ENCODE measurements around the gene CD82. TPM values are rescaled to one million over a fixed set of nuclear protein-coding genes. Genes with fewer than 3 reads are reported as not detected.

The CD82 gene
- total and polyA plus RNA-seq, 2 donors (not counting 1 experiment from before 2014, with no cell fraction given), result 192 to 438 TPM

- H3K4me1 ChIP-seq (ENCODE audit: control insufficient read depth in 2 of 2, insufficient read depth in 2 of 2, low read length in 2 of 2), result peaks cover 92 to 99% of the 10 kb centered on the region in 2 donors
- Mint-ChIP-seq H3K9me3 (ENCODE audit: insufficient read depth) (no peaks in the 10 kb centered on the region), H3K4me1 (peaks cover 99% of the 10 kb centered on the region), H3K27me3 (no peaks in the 10 kb centered on the region), H3K4me3 (peak overlapping the region; percentile 73), H3K27ac (peak overlapping the region; percentile 54)
- DNase-seq (no peak), ATAC-seq (ENCODE audit: low read depth) (no peak)
- H4K20me1 ChIP-seq (ENCODE audit: control insufficient read depth, insufficient read depth, low read length, poor library complexity, severe bottlenecking), result peaks cover 94% of the 10 kb centered on the region
- H3K4me3 ChIP-seq (ENCODE audit: control extremely low read depth in 1 of 5, extremely low read depth in 1 of 5, insufficient read depth in 1 of 5, low read depth in 2 of 5, low read length in 4 of 5), result no peak overlapping the region
- peaks cover 0 to 57% of the 10 kb centered on the region in 2 experiments for H3K36me3 ChIP-seq (replicated peaks in 1 of 2; ENCODE audit: control extremely low read depth in 1 of 2, control insufficient read depth in 1 of 2, extremely low read depth in 1 of 2, insufficient read depth in 2 of 2, low read length in 1 of 2)
- peak overlapping the region; percentile 41 for H3K4me2 ChIP-seq (replicated peaks; ENCODE audit: low read depth, low read length, poor library complexity, severe bottlenecking)
- intact Hi-C loops (cut with micrococcal nuclease), result no loop called here
- WGBS (ENCODE audit: insufficient coverage), result 90% methylated on average over 5 of the region's 7 CpGs
- peaks cover 100% of the 10 kb centered on the region for H3K79me2 ChIP-seq (ENCODE audit: control insufficient read depth, insufficient read depth, low read length)
- CTCF ChIA-PET, result interaction anchor here (0.8 to 8.6 kb wide), 11 partner anchors 13 to 50 kb away, joined by 3 to 73 read pairs (median 7); no protein-coding TSS in a partner anchor
- TF ChIP-seq EZH2 (IDR thresholded peaks at IDR 0.05; ENCODE audit: borderline replicate concordance, insufficient read depth, low read depth, low read length, poor library complexity, severe bottlenecking) (no peak), CTCF (IDR thresholded peaks at IDR 0.05) (no peak)
- H3K27me3 ChIP-seq (replicated peaks in 1 of 4; ENCODE audit: control extremely low read depth in 1 of 4, control insufficient read depth in 3 of 4, insufficient read depth in 4 of 4, low read length in 3 of 4), result no peaks in the 10 kb centered on the region
- H3K27ac ChIP-seq (ENCODE audit: low read length in 2 of 2), result peak overlapping the region in 1 of 2 donors; percentile 18
- no peaks in the 10 kb centered on the region for H3K9me3 ChIP-seq (ENCODE audit: control extremely low read depth in 1 of 3, control insufficient read depth in 2 of 3, insufficient read depth in 1 of 3, low read length in 2 of 3)
- POLR2A ChIA-PET, result interaction anchor here (0.5 to 1.5 kb wide), 2 partner anchors 15 to 29 kb away, joined by 3 to 6 read pairs; no protein-coding TSS in a partner anchor
- H3K9ac ChIP-seq (ENCODE audit: low read length), result no peak overlapping the region
- no peak overlapping the region for H2AFZ ChIP-seq (ENCODE audit: insufficient read depth, low read depth, low read length, poor library complexity, severe bottlenecking)
These were observed 7.0 kb downstream of the CD82 start for GRCh38 chr11:44572436-44572835.

GRCh38 chr11:44572884-44573283 is 7.4 kb downstream of the CD82 start:
- TF ChIP-seq EZH2 (IDR thresholded peaks at IDR 0.05; ENCODE audit: borderline replicate concordance, insufficient read depth, low read depth, low read length, poor library complexity, severe bottlenecking), result no peak
- ChIA-PET POLR2A (interaction anchor here (0.5 kb wide), 1 partner anchor 15 kb away, joined by 3 read pairs; no protein-coding TSS in a partner anchor), CTCF (interaction anchor here (1.7 to 8.6 kb wide), 6 partner anchors 13 to 44 kb away, joined by 7 to 73 read pairs (median 8); no protein-coding TSS in a partner anchor)
- H2AFZ ChIP-seq (ENCODE audit: insufficient read depth, low read depth, low read length, poor library complexity, severe bottlenecking), result no peak overlapping the region
- Mint-ChIP-seq H3K27me3 (no peaks in the 10 kb centered on the region), H3K27ac (peak overlapping the region; percentile 54), H3K4me1 (peaks cover 99% of the 10 kb centered on the region), H3K4me3 (peak overlapping the region; percentile 73), H3K9me3 (ENCODE audit: insufficient read depth) (no peaks in the 10 kb centered on the region)
- peaks cover 0 to 57% of the 10 kb centered on the region in 2 experiments for H3K36me3 ChIP-seq (replicated peaks in 1 of 2; ENCODE audit: control extremely low read depth in 1 of 2, control insufficient read depth in 1 of 2, extremely low read depth in 1 of 2, insufficient read depth in 2 of 2, low read length in 1 of 2)
- intact Hi-C loops (cut with micrococcal nuclease), result no loop called here
- peaks cover 92 to 99% of the 10 kb centered on the region in 2 donors for H3K4me1 ChIP-seq (ENCODE audit: control insufficient read depth in 2 of 2, insufficient read depth in 2 of 2, low read length in 2 of 2)
- 95% methylated on average over 9 of the region's 16 CpGs for WGBS (ENCODE audit: insufficient coverage)
- peak overlapping the region in 1 of 2 donors; percentile 18 for H3K27ac ChIP-seq (ENCODE audit: low read length in 2 of 2)
- ATAC-seq (ENCODE audit: low read depth), result no peak
- DNase-seq, result no peak
- H4K20me1 ChIP-seq (ENCODE audit: control insufficient read depth, insufficient read depth, low read length, poor library complexity, severe bottlenecking), result peaks cover 94% of the 10 kb centered on the region
- H3K4me2 ChIP-seq (replicated peaks; ENCODE audit: low read depth, low read length, poor library complexity, severe bottlenecking), result peak overlapping the region; percentile 41
- no peaks in the 10 kb centered on the region for H3K9me3 ChIP-seq (ENCODE audit: control extremely low read depth in 1 of 3, control insufficient read depth in 2 of 3, insufficient read depth in 1 of 3, low read length in 2 of 3)
- no peaks in the 10 kb centered on the region for H3K27me3 ChIP-seq (replicated peaks in 1 of 4; ENCODE audit: control extremely low read depth in 1 of 4, control insufficient read depth in 3 of 4, insufficient read depth in 4 of 4, low read length in 3 of 4)
- no peak overlapping the region for H3K4me3 ChIP-seq (ENCODE audit: control extremely low read depth in 1 of 5, extremely low read depth in 1 of 5, insufficient read depth in 1 of 5, low read depth in 2 of 5, low read length in 4 of 5)
- no peak overlapping the region for H3K9ac ChIP-seq (ENCODE audit: low read length)
- peaks cover 100% of the 10 kb centered on the region for H3K79me2 ChIP-seq (ENCODE audit: control insufficient read depth, insufficient read depth, low read length)
